ENCODE results near the gene WEE1. TPM values are rescaled to one million over a fixed set of nuclear protein-coding genes. Genes with fewer than 3 reads are reported as not detected.
"Not testable (repeated sequence)": the region's sequence is repeated elsewhere in the genome, so short reads cannot be mapped to it uniquely, and the experiment has no call there.

The WEE1 gene
- 40.1 TPM for total RNA-seq
- long read RNA-seq, transcript WEE1-202 (11 exons, 2,799 nt): major isoform, 53 of 74 reads
- long read RNA-seq, partial matches to known transcripts: 15 of 74 reads
- long read RNA-seq, other reads (novel, unspliced or antisense): 5 of 74 reads

- intact Hi-C loops (cut with DNase I): loop anchor here (5.0 kb wide), 2 partner anchors 184 to 734 kb away; partner anchors contain the start of gene ADM
- ATAC-seq: peak; percentile 97
- peak; percentile 98 for DNase-seq (ENCODE audit: missing footprints)
Observed at GRCh38 chr11:9573052-9573774, at the start of gene WEE1. WEE1 (plus strand) TSS chr11:9573670; CDS start chr11:9573934, 264 bp downstream.

- intact Hi-C loops (cut with DNase I): no loop called here
- DNase-seq (ENCODE audit: missing footprints) (no peak), ATAC-seq (no peak)
Observed at GRCh38 chr11:9524001-9524400, 49.5 kb upstream of the WEE1 start.

GRCh38 chr11:9525116-9525515, 48.4 kb upstream of the WEE1 start:
- ATAC-seq (no peak), DNase-seq (ENCODE audit: missing footprints) (no peak)
- intact Hi-C loops (cut with DNase I): no loop called here

- intact Hi-C loops (cut with DNase I): no loop called here
- DNase-seq (ENCODE audit: missing footprints): no peak
- no peak for ATAC-seq
Observed at GRCh38 chr11:9527481-9528135, 45.9 kb upstream of the WEE1 start.

GRCh38 chr11:9528136-9528501, 45.4 kb upstream of the WEE1 start:
- DNase-seq (ENCODE audit: missing footprints): no peak
- intact Hi-C loops (cut with DNase I): no loop called here

GRCh38 chr11:9528573-9529333, 44.7 kb upstream of the WEE1 start:
- DNase-seq (ENCODE audit: missing footprints) (no peak), ATAC-seq (no peak)
- intact Hi-C loops (cut with DNase I): no loop called here

More at GRCh38 chr11:9528136-9528501, 45.4 kb upstream of the WEE1 start:
- ATAC-seq: no peak

GRCh38 chr11:9529334-9529650, 44.2 kb upstream of the WEE1 start:
- no peak for DNase-seq (ENCODE audit: missing footprints)
- ATAC-seq: peak; percentile 77
- intact Hi-C loops (cut with DNase I): no loop called here

- intact Hi-C loops (cut with DNase I): loop anchor here (5.0 kb wide), 1 partner anchor 47 kb away; no protein-coding TSS in a partner anchor
- ATAC-seq: peak; percentile 14
- no peak for DNase-seq (ENCODE audit: missing footprints)
Observed at GRCh38 chr11:9530020-9530621, 43.3 kb upstream of the WEE1 start.

GRCh38 chr11:9530901-9531625, 42.4 kb upstream of the WEE1 start:
- intact Hi-C loops (cut with DNase I): loop anchor here (5.0 kb wide), 1 partner anchor 46 kb away; no protein-coding TSS in a partner anchor
- ATAC-seq: no peak
- DNase-seq (ENCODE audit: missing footprints): peak; percentile 77

GRCh38 chr11:9533058-9533457, 40.4 kb upstream of the WEE1 start:
- intact Hi-C loops (cut with DNase I): loop anchor here (5.0 kb wide), 1 partner anchor 44 kb away; no protein-coding TSS in a partner anchor
- DNase-seq (ENCODE audit: missing footprints): no peak

GRCh38 chr11:9533736-9534473, 39.6 kb upstream of the WEE1 start:
- DNase-seq (ENCODE audit: missing footprints) (no peak), ATAC-seq (no peak)
- intact Hi-C loops (cut with DNase I): loop anchor here (2.0 to 5.0 kb wide), 2 partner anchors 43 to 79 kb away; no protein-coding TSS in a partner anchor

More at GRCh38 chr11:9533058-9533457, 40.4 kb upstream of the WEE1 start:
- no peak for ATAC-seq

GRCh38 chr11:9535189-9535781, 38.2 kb upstream of the WEE1 start:
- DNase-seq (ENCODE audit: missing footprints) (peak; percentile 81), ATAC-seq (peak; percentile 73)
- intact Hi-C loops (cut with DNase I): loop anchor here (2.0 to 5.0 kb wide), 2 partner anchors 78 to 212 kb away; no protein-coding TSS in a partner anchor

GRCh38 chr11:9538548-9538947, 34.9 kb upstream of the WEE1 start:
- intact Hi-C loops (cut with DNase I): loop anchor here (5.0 kb wide), 1 partner anchor 209 kb away; no protein-coding TSS in a partner anchor
- ATAC-seq (no peak), DNase-seq (ENCODE audit: missing footprints) (no peak)

- not testable (repeated sequence) for ATAC-seq
Observed at GRCh38 chr11:9549216-9549615, 24.3 kb upstream of the WEE1 start.

GRCh38 chr11:9550191-9550628, 23.3 kb upstream of the WEE1 start:
- no peak for DNase-seq (ENCODE audit: missing footprints)
- ATAC-seq: no peak
- intact Hi-C loops (cut with DNase I): no loop called here

More at GRCh38 chr11:9549216-9549615, 24.3 kb upstream of the WEE1 start:
- intact Hi-C loops (cut with DNase I); DNase-seq (ENCODE audit: missing footprints): not testable (repeated sequence)

GRCh38 chr11:9561279-9561982, 12.0 kb upstream of the WEE1 start:
- intact Hi-C loops (cut with DNase I): no loop called here
- no peak for ATAC-seq

More at GRCh38 chr11:9561279-9561982, 12.0 kb upstream of the WEE1 start:
- no peak for DNase-seq (ENCODE audit: missing footprints)

All from Right ventricle myocardium inferior (tissue), 1 donor.